Kidney (tissue), 14 donors: ENCODE measurements around the gene NUP214. TPM values are rescaled to one million over a fixed set of nuclear protein-coding genes. Genes with fewer than 3 reads are reported as not detected.
A peak's percentile ranks its signal among the peaks of the same experiment; 100 is the strongest.

Source experiments
- DNase-seq, 5 donors: peaks; one replicate each; pipeline ENCODE4 v3.0.0-alpha.2; 2013 to 2020
- FAIRE-seq: peaks from 2 replicates; lab custom pipeline; 2012; peaks lifted over from hg19 to GRCh38; lab: Jason Lieb, UNC
- H3K27ac ChIP-seq, 2 donors: one replicate each; pipeline ENCODE4 v1.7.0; 2013; ENCODE audit warnings: low read depth in 2 of 2, low read length in 2 of 2, inconsistent platforms in 1 of 2
- H3K27me3 ChIP-seq: one replicate; pipeline ENCODE4 v1.7.1; 2013; ENCODE audit warnings: low read length, inconsistent platforms; ENCODE audit not compliant: control insufficient read depth, insufficient read depth
- H3K36me3 ChIP-seq, 3 donors: one replicate each; pipeline versions ENCODE4 v1.7.0 to v1.7.1; 2013; ENCODE audit warnings: low read length in 3 of 3, control low read depth in 1 of 3, inconsistent platforms in 1 of 3; ENCODE audit not compliant: insufficient read depth in 3 of 3, control insufficient read depth in 2 of 3
- H3K4me1 ChIP-seq, 3 donors: one replicate each; pipeline versions ENCODE4 v1.7.0 to v1.7.1; 2013; ENCODE audit warnings: low read length in 3 of 3, inconsistent platforms in 1 of 3, low read depth in 1 of 3; ENCODE audit not compliant: control insufficient read depth in 2 of 3, insufficient read depth in 2 of 3
- H3K4me3 ChIP-seq, 3 donors: one replicate each; pipeline versions ENCODE4 v1.7.0 to v1.8.1; 2013; ENCODE audit warnings: low read length in 3 of 3, control low read depth in 1 of 3, inconsistent platforms in 1 of 3
- H3K9ac ChIP-seq, 3 donors: one replicate each; pipeline versions ENCODE4 v1.7.0 to v1.7.1; 2013; ENCODE audit warnings: low read length in 3 of 3, control low read depth in 1 of 3, inconsistent platforms in 1 of 3
- H3K9me3 ChIP-seq, 3 donors: one replicate each; pipeline versions ENCODE4 v1.7.0 to v1.7.1; 2013; ENCODE audit warnings: low read length in 3 of 3, control low read depth in 1 of 3, inconsistent platforms in 1 of 3; ENCODE audit not compliant: control insufficient read depth in 2 of 3, insufficient read depth in 1 of 3
- intact Hi-C: fragments of 100-400 bp; cut with DNase I; formaldehyde crosslinking; loops from one replicate; pipeline ENCODE4 v1.11.1; 2022
- polyA plus RNA-seq: library from polyadenylated mRNA; stranded (reverse); fragments of 350-450 nt; fragmentation: Illumina TruSeq; extraction: RNeasy Lipid Tissue Mini Kit (QIAGEN cat#74804); gene quantifications from one replicate; pipeline ENCODE4 v1.2.3, GENCODE V29; 2014; ENCODE audit warnings: low read depth, low replicate concordance; ENCODE audit not compliant: insufficient read depth
- total RNA-seq: library from RNA; stranded (reverse); fragmentation: NEBNext Ultra II Directional; extraction: Animal tissue kit (Norgen Biotek cat#: 25700); gene quantifications from one replicate; pipeline ENCODE4 v1.2.1, GENCODE V29; 2021
- TF ChIP-seq, protein P1 (sequence below): IDR thresholded peaks from 3 replicates; pipeline ENCODE4 v1.5.1; 2012; ENCODE audit warnings: mild to moderate bottlenecking, moderate library complexity, borderline replicate concordance; ENCODE audit not compliant: insufficient read depth; ENCODE audit errors: extremely low read depth
- donor health status: control.
- donor health status: control.
- donor health status: control.
- donor health status: control.
- donor health status: control.
- donor health status: DM: yes; HTN: yes; CAD: no.
- donor health status: Normal renal cell carcinoma (clear cell type).

NUP214 gene
- total and polyA plus RNA-seq, 2 donors from 2014 or later = 28.4 to 75.3 TPM

DNA sequence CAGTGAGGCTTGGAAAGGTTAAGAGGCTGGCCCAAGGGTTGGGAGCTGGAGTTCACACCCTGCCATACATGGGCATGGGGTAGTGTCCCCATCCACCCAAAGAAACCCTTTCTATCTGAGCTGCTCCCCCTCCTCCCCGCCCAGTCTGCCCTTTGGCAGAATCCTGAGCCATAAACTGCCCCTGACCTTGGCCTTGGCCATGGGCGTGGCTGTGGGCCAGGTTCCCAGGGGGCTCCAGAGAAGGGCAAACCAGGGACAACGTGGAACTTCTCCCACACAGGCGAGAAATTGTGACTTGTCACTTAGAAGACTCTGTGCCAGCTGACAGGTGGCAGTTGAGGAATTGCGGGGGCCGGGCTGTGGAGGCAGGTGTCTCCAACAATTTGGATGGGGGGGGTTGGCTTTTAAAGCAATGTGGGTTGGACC is 146.1 kb downstream of the NUP214 start:
- Histone ChIP-seq H3K36me3 (no peaks in the 10 kb centered on the region), H3K27ac (peak overlapping the region in 1 of 2 donors; percentile 62), H3K9ac (peak overlapping the region in 1 of 3 donors; percentile 19), H3K9me3 (no peaks in the 10 kb centered on the region), H3K4me3 (no peak overlapping the region), H3K4me1 (peaks cover 0 to 7% (median 0%) of the 10 kb centered on the region in 3 donors), H3K27me3 (peaks cover 2% of the 10 kb centered on the region)
- no peak for FAIRE-seq
- intact Hi-C loops = no loop called here
- peak in 1 of 5 donors; percentile 51 for DNase-seq
- TF ChIP-seq, protein P1, sequence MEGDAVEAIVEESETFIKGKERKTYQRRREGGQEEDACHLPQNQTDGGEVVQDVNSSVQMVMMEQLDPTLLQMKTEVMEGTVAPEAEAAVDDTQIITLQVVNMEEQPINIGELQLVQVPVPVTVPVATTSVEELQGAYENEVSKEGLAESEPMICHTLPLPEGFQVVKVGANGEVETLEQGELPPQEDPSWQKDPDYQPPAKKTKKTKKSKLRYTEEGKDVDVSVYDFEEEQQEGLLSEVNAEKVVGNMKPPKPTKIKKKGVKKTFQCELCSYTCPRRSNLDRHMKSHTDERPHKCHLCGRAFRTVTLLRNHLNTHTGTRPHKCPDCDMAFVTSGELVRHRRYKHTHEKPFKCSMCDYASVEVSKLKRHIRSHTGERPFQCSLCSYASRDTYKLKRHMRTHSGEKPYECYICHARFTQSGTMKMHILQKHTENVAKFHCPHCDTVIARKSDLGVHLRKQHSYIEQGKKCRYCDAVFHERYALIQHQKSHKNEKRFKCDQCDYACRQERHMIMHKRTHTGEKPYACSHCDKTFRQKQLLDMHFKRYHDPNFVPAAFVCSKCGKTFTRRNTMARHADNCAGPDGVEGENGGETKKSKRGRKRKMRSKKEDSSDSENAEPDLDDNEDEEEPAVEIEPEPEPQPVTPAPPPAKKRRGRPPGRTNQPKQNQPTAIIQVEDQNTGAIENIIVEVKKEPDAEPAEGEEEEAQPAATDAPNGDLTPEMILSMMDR = no peak

DNA sequence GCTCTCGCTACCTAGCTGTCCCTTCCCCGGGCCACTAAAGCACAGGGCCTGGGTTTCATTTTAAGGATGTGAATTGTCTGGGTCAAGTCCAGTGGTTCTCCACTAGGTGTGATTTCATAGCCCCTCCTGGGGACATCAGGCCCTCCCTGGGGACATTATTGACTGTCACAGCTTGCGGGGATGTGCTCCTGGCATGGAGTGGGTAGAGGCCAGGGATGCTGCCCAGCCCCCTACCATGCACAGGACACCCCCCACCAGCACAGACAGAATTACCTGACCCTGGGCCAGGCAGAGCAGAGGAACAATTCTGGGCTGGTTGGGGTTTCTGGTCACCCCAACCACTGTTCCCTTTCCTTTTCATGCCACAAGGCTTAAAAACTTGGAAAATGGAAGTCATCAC is 146.8 kb downstream of the NUP214 start:
- TF ChIP-seq, protein P1 = no peak
- intact Hi-C loops = no loop called here
- no peak overlapping the region for H3K9ac ChIP-seq
- H3K9me3 ChIP-seq = no peaks in the 10 kb centered on the region
- H3K4me1 ChIP-seq = peaks cover 0 to 7% (median 0%) of the 10 kb centered on the region in 3 donors
- FAIRE-seq (no peak), DNase-seq (peak in 1 of 5 donors; percentile 41)
- no peak overlapping the region for H3K27ac ChIP-seq
- no peak overlapping the region for H3K4me3 ChIP-seq
- H3K27me3 ChIP-seq = peaks cover 2% of the 10 kb centered on the region
- H3K36me3 ChIP-seq = no peaks in the 10 kb centered on the region

DNA sequence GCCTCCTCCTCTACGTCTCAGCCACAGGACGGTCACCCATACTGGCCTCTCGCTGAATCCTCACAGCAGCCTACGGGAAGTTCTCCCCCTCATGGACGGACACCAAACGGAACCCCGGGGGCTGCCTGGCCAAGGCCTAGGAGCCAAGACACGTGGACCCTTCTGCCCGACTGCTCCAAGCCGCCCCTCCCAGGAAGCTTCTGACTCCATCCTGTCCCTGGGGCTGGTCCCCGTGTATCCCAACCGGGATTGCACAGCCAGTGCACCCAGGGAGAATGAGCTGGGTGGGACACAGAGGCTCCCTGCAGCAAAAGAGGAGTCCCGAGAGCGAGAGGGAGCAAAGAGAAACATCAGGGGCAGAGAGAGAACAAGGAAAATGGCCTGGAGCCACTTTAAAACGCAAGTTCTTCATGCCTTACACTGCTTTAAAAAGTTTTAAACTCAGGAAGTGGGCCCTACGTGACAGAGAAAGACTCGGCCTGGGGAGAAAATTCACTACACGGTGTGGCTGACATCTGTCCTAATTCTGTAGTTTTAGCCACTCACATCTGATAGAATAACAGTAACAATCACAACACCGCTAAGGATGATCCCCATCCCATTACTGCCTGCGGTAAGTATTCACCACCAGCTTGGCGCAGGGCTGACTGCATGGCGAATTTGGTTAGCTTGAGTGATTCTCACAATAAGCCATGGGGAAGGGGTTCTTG is 147.9 kb downstream of the NUP214 start:
- peak in 2 of 5 donors; percentile 27 to 69 for DNase-seq
- H3K36me3 ChIP-seq = no peaks in the 10 kb centered on the region
- no peaks in the 10 kb centered on the region for H3K9me3 ChIP-seq
- peaks cover 2% of the 10 kb centered on the region for H3K27me3 ChIP-seq
- peaks cover 0 to 7% (median 0%) of the 10 kb centered on the region in 3 donors for H3K4me1 ChIP-seq
- intact Hi-C loops = no loop called here
- H3K9ac ChIP-seq = peak overlapping the region in 1 of 3 donors; percentile 15
- FAIRE-seq = no peak
- peak overlapping the region in 2 of 3 donors; percentile 5 to 40 for H3K4me3 ChIP-seq
- TF ChIP-seq, protein P1 = no peak
- H3K27ac ChIP-seq = peak overlapping the region; percentile 49 to 61
